ENCODE measurements around the gene BMP4.

GRCh38 chr14:53934778-53935414 lies 21.7 kb downstream of the BMP4 start:
- no peak for TF ChIP-seq POLR2A (IDR thresholded peaks at IDR 0.05; ENCODE audit: low read depth, low read length)
- no peak for TF ChIP-seq POLR2AphosphoS5 (IDR thresholded peaks at IDR 0.05; ENCODE audit: low read depth, low read length)
- TF ChIP-seq TAF1 (IDR thresholded peaks at IDR 0.05; ENCODE audit: borderline replicate concordance, low read depth, low read length), result no peak

Measured in GM12892 (cell line).